ENCODE measurements around the gene SERINC5.

The SERINC5 gene

GRCh38 chr5:80246001-80246758 lies 9.7 kb downstream of the SERINC5 start:
- peaks cover 20% of the 10 kb centered on the region for H3K4me1 Mint-ChIP-seq

DNA sequence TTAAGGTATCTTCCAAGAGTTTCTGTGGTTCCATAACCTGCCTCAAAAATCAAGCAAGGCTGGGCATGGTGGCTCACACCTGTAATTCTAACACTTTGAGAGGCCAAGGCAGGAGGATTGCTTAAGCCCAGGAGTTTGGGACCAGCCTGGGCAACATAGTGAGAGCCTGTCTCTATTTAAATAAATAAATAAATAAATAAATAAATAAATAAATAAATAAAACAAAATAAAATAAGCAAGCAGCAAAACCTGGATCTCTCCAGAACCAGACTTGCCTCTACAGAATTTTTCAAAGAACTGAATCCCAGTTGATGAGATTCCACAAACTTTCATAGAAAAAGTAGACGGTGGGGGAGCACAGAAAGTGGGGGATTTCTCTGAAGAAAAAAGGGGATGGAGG lies 12.3 kb downstream of the SERINC5 start:
- Mint-ChIP-seq H3K4me3 (no peak overlapping the region), H3K27me3 (no peaks in the 10 kb centered on the region), H3K27ac (no peak overlapping the region), H3K4me1 (peaks cover 19% of the 10 kb centered on the region), H3K9me3 (peaks cover 6% of the 10 kb centered on the region), H3K36me3 (peaks cover 17% of the 10 kb centered on the region)
- DNase-seq (ENCODE audit: low spot score in 2 of 2) = no peak
- no peak for ATAC-seq (ENCODE audit: low read depth)

More at GRCh38 chr5:80246001-80246758, 9.7 kb downstream of the SERINC5 start:
- Mint-ChIP-seq H3K4me3 (no peak overlapping the region), H3K9me3 (peaks cover 6% of the 10 kb centered on the region), H3K36me3 (peaks cover 21% of the 10 kb centered on the region), H3K27me3 (no peaks in the 10 kb centered on the region), H3K27ac (no peak overlapping the region)
- DNase-seq (ENCODE audit: low spot score in 2 of 2) = no peak
- ATAC-seq (ENCODE audit: low read depth) = no peak

GRCh38 chr5:80242849-80243248 lies 13.0 kb downstream of the SERINC5 start:
- H3K27ac Mint-ChIP-seq = no peak overlapping the region
- H3K9me3 Mint-ChIP-seq = peaks cover 6% of the 10 kb centered on the region
- no peak for DNase-seq (ENCODE audit: low spot score in 2 of 2)
- H3K4me3 Mint-ChIP-seq = no peak overlapping the region
- no peaks in the 10 kb centered on the region for H3K27me3 Mint-ChIP-seq
- peaks cover 14% of the 10 kb centered on the region for H3K4me1 Mint-ChIP-seq
- peaks cover 17% of the 10 kb centered on the region for H3K36me3 Mint-ChIP-seq
- ATAC-seq (ENCODE audit: low read depth) = no peak

GRCh38 chr5:80240368-80240986 lies 15.4 kb downstream of the SERINC5 start:
- ATAC-seq (ENCODE audit: low read depth) (peak; percentile 37), DNase-seq (ENCODE audit: low spot score in 2 of 2) (no peak)
- Mint-ChIP-seq H3K9me3 (peaks cover 6% of the 10 kb centered on the region), H3K27me3 (no peaks in the 10 kb centered on the region), H3K27ac (no peak overlapping the region), H3K36me3 (peaks cover 17% of the 10 kb centered on the region), H3K4me1 (peaks cover 5% of the 10 kb centered on the region), H3K4me3 (no peak overlapping the region)

GRCh38 chr5:80239680-80240367 lies 16.0 kb downstream of the SERINC5 start:
- Mint-ChIP-seq H3K4me1 (peaks cover 5% of the 10 kb centered on the region), H3K9me3 (peaks cover 4% of the 10 kb centered on the region), H3K36me3 (peaks cover 15% of the 10 kb centered on the region), H3K27me3 (no peaks in the 10 kb centered on the region), H3K27ac (no peak overlapping the region), H3K4me3 (no peak overlapping the region)
- no peak for DNase-seq (ENCODE audit: low spot score in 2 of 2)
- ATAC-seq (ENCODE audit: low read depth) = no peak

- no peak for ATAC-seq (ENCODE audit: low read depth)
- Mint-ChIP-seq H3K27me3 (no peaks in the 10 kb centered on the region), H3K4me1 (peaks cover 5% of the 10 kb centered on the region), H3K4me3 (no peak overlapping the region), H3K36me3 (peaks cover 14% of the 10 kb centered on the region), H3K27ac (no peak overlapping the region), H3K9me3 (peaks cover 4% of the 10 kb centered on the region)
- no peak for DNase-seq (ENCODE audit: low spot score in 2 of 2)
Measured at GRCh38 chr5:80238778-80239679, 16.8 kb downstream of the SERINC5 start.

- Mint-ChIP-seq H3K36me3 (peaks cover 12% of the 10 kb centered on the region), H3K27me3 (no peaks in the 10 kb centered on the region), H3K27ac (no peak overlapping the region), H3K4me3 (peak overlapping the region; percentile 5), H3K9me3 (peaks cover 2% of the 10 kb centered on the region), H3K4me1 (peaks cover 5% of the 10 kb centered on the region)
- DNase-seq (ENCODE audit: low spot score in 2 of 2) = no peak
- ATAC-seq (ENCODE audit: low read depth) = peak; percentile 66
Measured at GRCh38 chr5:80238097-80238496, 17.8 kb downstream of the SERINC5 start.

- Mint-ChIP-seq H3K36me3 (peaks cover 8% of the 10 kb centered on the region), H3K4me1 (peaks cover 5% of the 10 kb centered on the region), H3K27ac (no peak overlapping the region)
Measured at GRCh38 chr5:80237243-80237642, 18.6 kb downstream of the SERINC5 start.

DNA sequence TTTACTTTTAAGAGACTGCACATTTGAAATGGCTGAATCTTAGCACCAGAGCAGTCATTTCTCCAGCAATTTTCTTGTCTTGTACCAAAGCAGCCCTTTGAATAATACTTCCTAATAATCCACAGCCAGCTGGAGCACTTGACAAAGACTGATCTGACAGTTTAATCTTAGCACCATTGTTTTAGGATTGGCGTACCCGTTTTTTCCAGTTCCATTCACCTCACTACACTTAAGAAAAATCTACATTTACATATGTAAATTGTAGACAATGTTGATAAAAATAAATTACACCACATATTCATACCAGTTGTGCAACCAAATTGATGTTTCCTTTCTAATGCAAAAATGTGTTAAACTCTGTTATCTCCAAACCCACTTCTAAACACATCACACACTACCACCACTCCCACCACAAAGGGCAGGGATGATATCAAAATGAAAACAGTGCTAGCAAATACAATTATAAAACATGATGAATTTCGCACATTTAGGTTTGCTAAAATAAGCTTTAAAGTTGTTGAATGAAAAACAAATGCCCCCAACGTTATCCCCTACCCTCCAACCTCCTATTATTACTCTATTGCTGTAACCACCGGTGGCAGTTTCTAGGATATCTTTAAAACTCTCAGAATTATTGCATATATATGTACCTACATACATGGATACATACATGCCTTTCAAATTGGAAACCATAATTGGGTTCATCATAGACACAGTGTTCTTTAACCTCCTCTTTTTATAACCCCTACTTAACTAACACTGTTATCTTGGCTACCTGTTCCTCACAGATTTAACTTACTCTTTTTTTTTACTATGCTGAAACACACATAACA lies 21.5 kb downstream of the SERINC5 start:
- Mint-ChIP-seq H3K4me1 (peaks cover 6% of the 10 kb centered on the region), H3K27me3 (no peaks in the 10 kb centered on the region), H3K27ac (no peak overlapping the region), H3K4me3 (no peak overlapping the region), H3K9me3 (no peaks in the 10 kb centered on the region), H3K36me3 (peaks cover 2% of the 10 kb centered on the region)
- DNase-seq (ENCODE audit: low spot score in 2 of 2) (no peak), ATAC-seq (ENCODE audit: low read depth) (no peak)

More at GRCh38 chr5:80237243-80237642, 18.6 kb downstream of the SERINC5 start:
- ATAC-seq (ENCODE audit: low read depth) = no peak
- no peak for DNase-seq (ENCODE audit: low spot score in 2 of 2)
- Mint-ChIP-seq H3K9me3 (peaks cover 1% of the 10 kb centered on the region), H3K27me3 (no peaks in the 10 kb centered on the region), H3K4me3 (no peak overlapping the region)

DNA sequence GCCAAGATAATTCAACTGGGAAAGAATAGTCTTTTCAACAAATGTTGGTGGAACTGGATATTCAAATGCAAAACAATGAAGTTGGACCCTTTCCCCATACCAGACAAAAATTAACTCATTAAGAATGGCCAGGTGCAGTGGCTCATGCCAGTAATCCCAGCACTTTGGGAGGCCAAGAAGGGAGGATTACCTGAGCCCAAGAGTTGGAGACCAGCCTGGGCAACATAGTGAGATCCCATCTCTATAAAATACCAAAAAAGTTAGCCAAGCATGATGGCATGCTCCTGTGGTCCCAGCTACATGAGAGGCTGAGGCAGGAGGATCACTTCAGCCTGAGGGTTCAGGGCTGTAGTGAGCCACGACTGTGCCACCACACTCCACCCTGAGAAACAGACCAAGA lies 24.2 kb downstream of the SERINC5 start:
- H3K27me3 Mint-ChIP-seq = no peaks in the 10 kb centered on the region
- no peak overlapping the region for H3K27ac Mint-ChIP-seq
- ATAC-seq (ENCODE audit: low read depth) (no peak), DNase-seq (ENCODE audit: low spot score in 2 of 2) (no peak)
- no peaks in the 10 kb centered on the region for H3K9me3 Mint-ChIP-seq
- H3K4me1 Mint-ChIP-seq = peaks cover 3% of the 10 kb centered on the region
- peaks cover 2% of the 10 kb centered on the region for H3K36me3 Mint-ChIP-seq
- no peak overlapping the region for H3K4me3 Mint-ChIP-seq

DNA sequence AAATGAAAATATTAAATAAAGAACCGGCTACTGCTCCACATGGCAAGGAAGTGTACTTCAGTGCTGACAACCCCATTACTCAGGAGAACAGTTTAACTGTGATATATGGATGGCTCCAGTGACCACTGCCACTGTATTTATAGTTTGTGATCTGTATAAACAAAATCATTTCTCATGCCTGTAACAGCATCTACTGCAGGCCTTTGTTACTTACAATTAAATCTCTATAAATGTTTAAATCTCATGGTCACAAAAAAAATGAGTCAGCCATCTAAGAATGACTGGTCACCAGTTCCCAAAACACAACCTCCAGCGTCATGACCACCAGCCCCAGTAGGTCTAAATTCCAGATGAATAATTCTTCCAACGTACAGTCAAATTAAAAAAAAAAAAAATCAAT lies 24.6 kb downstream of the SERINC5 start:
- Mint-ChIP-seq H3K27me3 (no peaks in the 10 kb centered on the region), H3K9me3 (no peaks in the 10 kb centered on the region), H3K27ac (no peak overlapping the region), H3K4me1 (peaks cover 6% of the 10 kb centered on the region), H3K4me3 (no peak overlapping the region), H3K36me3 (peaks cover 2% of the 10 kb centered on the region)
- DNase-seq (ENCODE audit: low spot score in 2 of 2) (no peak), ATAC-seq (ENCODE audit: low read depth) (no peak)

DNA sequence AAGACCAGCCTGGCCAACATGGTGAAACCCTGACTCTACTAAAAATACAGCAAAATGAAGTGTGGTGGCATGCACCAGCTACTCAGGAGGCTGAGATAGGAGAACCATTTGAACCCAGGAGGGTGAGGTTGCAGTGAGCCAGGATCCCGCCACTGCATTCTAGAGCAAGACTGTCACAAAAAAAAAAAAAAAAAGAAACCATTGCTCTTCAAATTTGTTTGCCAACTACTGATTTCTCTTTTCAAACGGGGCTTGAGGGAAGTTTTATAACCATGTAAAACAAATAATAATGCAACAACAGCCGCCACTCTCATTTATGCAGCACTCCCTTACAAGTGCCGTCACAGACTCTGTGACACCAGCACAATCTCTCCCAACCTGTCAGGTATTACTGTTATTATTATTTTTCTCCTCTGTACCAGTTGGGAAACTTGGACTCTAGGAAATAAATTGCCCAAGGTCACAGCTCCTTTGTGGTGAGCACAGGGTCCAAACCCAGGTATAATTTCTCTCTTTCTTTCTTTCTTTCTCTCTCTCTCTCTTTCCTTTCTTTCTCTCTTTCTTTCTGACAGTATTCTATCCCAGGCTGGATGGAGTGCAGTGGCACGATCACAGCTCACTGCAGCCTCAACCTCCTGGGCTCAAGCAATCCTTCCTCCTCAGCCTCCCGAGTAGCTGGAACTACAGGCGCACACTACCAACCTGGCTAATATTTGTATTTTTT lies 25.4 kb downstream of the SERINC5 start:
- Mint-ChIP-seq H3K36me3 (peaks cover 2% of the 10 kb centered on the region), H3K9me3 (no peaks in the 10 kb centered on the region), H3K27me3 (no peaks in the 10 kb centered on the region), H3K4me1 (peaks cover 7% of the 10 kb centered on the region), H3K27ac (no peak overlapping the region), H3K4me3 (no peak overlapping the region)
- ATAC-seq (ENCODE audit: low read depth) = no peak
- DNase-seq (ENCODE audit: low spot score in 2 of 2) = no peak

All from memory B cell (primary cell).